ENCODE results near the gene WDR19. TPM values are rescaled to one million over a fixed set of nuclear protein-coding genes. Genes with fewer than 3 reads are reported as not detected.

The WDR19 gene
- total RNA-seq, 1 experiment from 2014 or later: 23.3 TPM

DNA sequence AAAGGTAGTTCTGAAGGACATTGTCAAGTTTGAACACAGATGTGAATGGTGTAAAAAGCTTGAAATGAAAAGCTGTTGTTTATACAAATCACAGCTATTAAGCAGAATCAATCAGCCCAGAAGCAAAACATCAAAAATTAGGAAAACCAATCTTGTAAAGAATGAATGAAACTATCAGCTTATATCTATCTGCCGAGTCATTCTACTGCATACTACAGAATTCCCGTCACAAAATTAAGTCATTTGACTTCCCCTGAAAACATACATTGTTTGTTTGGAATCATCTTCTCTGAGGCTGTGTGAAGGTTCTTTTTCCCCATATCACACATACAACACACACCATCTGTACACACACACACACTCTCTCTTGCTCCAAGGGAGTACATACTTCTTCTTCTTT, 103.5 kb downstream of the WDR19 start:
- Histone ChIP-seq H2BK5ac (ENCODE audit: insufficient read length, low read length) (no peak overlapping the region), H4K8ac (replicated peaks; ENCODE audit: insufficient read length, low read depth, low read length) (no peak overlapping the region), H3T11ph (ENCODE audit: low read length) (no peak overlapping the region), H3K79me2 (ENCODE audit: insufficient read depth, low read length) (no peaks in the 10 kb centered on the region), H3K9me3 (ENCODE audit: control insufficient read depth, low read depth, low read length) (no peaks in the 10 kb centered on the region), H2BK15ac (ENCODE audit: low read depth, low read length) (no peak overlapping the region), H4K5ac (ENCODE audit: insufficient read length, low read depth, low read length) (no peak overlapping the region), H2AK5ac (ENCODE audit: insufficient read length, low read length) (no peak overlapping the region), H2BK120ac (ENCODE audit: low read depth, low read length, poor library complexity, severe bottlenecking) (no peak overlapping the region), H3K56ac (ENCODE audit: insufficient read length, low read depth, low read length) (no peak overlapping the region), H3K23me2 (ENCODE audit: insufficient read length, low read depth, low read length, poor library complexity, severe bottlenecking) (no peaks in the 10 kb centered on the region), H3K27ac (ENCODE audit: insufficient read length, low read depth, low read length) (no peak overlapping the region), H3K4me2 (ENCODE audit: insufficient read depth, insufficient read length, low read length) (no peak overlapping the region), H4K20me1 (ENCODE audit: control insufficient read depth, insufficient read depth, insufficient read length) (no peaks in the 10 kb centered on the region), H2BK20ac (ENCODE audit: low read depth, low read length, poor library complexity, severe bottlenecking) (no peak overlapping the region), H3K79me1 (ENCODE audit: insufficient read depth, low read depth, low read length, poor library complexity, severe bottlenecking) (no peaks in the 10 kb centered on the region), H3K18ac (ENCODE audit: insufficient read length, low read depth, low read length) (no peak overlapping the region), H3K9ac (ENCODE audit: extremely low read depth, insufficient read length, low read length) (no peak overlapping the region), H3K23ac (ENCODE audit: insufficient read length, low read depth, low read length) (no peak overlapping the region), H4K91ac (ENCODE audit: insufficient read length, low read depth, low read length) (no peak overlapping the region), H2BK12ac (ENCODE audit: insufficient read length, low read depth, low read length) (no peak overlapping the region), H2AFZ (ENCODE audit: low read length) (no peak overlapping the region), H3K4me1 (ENCODE audit: insufficient read depth, low read length) (0 out of 2 replicates have a peak, but pooled peaks cover 2% of the 10 kb centered on the region), H3K4ac (ENCODE audit: low read depth, low read length) (no peak overlapping the region), H3K27me3 (ENCODE audit: insufficient read depth, low read length) (no peaks in the 10 kb centered on the region), H3K14ac (ENCODE audit: insufficient read depth, low read length) (no peak overlapping the region)
- no peak overlapping the region for H3K4me3 Mint-ChIP-seq
- H3K27ac Mint-ChIP-seq: peak overlapping the region; percentile 2 to 25 (median 4); a peak in 4 of 7 replicates
- H3K27me3 Mint-ChIP-seq (ENCODE audit: low read depth): no peaks in the 10 kb centered on the region
- H3K36me3 Mint-ChIP-seq (ENCODE audit: insufficient read depth in 1 of 3, low read depth in 3 of 3): peaks cover 19 to 49% (median 41%) of the 10 kb centered on the region in 3 experiments
- H3K4me1 Mint-ChIP-seq: peaks cover 5 to 10% of the 10 kb centered on the region in 2 experiments
- H3K9me3 Mint-ChIP-seq: no peaks in the 10 kb centered on the region
- TF ChIP-seq, protein P1, sequence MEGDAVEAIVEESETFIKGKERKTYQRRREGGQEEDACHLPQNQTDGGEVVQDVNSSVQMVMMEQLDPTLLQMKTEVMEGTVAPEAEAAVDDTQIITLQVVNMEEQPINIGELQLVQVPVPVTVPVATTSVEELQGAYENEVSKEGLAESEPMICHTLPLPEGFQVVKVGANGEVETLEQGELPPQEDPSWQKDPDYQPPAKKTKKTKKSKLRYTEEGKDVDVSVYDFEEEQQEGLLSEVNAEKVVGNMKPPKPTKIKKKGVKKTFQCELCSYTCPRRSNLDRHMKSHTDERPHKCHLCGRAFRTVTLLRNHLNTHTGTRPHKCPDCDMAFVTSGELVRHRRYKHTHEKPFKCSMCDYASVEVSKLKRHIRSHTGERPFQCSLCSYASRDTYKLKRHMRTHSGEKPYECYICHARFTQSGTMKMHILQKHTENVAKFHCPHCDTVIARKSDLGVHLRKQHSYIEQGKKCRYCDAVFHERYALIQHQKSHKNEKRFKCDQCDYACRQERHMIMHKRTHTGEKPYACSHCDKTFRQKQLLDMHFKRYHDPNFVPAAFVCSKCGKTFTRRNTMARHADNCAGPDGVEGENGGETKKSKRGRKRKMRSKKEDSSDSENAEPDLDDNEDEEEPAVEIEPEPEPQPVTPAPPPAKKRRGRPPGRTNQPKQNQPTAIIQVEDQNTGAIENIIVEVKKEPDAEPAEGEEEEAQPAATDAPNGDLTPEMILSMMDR (conservative IDR thresholded peaks at IDR 0.05): no peak
- WGBS (ENCODE audit: extremely low coverage, insufficient read length, low lambda C conversion rate): no CpG with 5 or more reads among the region's 2 CpGs
- DNase-seq: no peak
